ENCODE results near the gene PALMD.

Gene PALMD

DNA sequence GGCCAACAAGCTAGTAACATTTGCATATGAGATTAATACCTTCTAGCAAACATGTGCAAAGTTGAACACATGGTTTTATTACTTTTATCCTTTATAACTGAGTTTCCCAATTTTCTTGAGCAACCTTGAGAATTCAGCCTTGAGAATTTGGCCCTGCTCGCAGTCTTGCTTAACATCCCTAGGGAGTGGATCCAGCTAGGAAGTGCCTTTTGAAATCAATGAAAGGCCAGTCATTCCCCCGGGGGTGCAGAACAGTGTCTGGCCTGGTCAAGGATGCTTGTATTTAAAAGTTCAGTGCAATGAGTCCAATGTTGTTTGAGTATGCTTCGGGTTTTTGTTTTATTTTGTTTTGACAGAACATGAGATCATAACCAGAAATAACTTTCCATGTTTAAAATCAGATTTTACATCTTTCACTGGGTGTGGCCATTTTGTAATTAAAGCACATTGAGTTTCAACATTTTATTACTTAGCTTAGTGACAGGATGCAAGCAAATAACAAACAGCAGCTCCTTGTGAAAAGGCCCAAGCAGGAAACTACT lies 16.7 kb downstream of the PALMD start:
- Histone ChIP-seq H3K4me1 (ENCODE audit: control insufficient read depth, low read length) (no peaks in the 10 kb centered on the region), H3K9me2 (replicated peaks; ENCODE audit: control insufficient read depth, low read length) (no peaks in the 10 kb centered on the region), H3K27ac (ENCODE audit: low read depth, low read length) (no peak overlapping the region), H4K20me1 (ENCODE audit: control insufficient read depth, insufficient read depth, low read depth, low read length) (no peaks in the 10 kb centered on the region), H3K9me3 (ENCODE audit: control insufficient read depth, insufficient read depth, low read length) (no peaks in the 10 kb centered on the region), H3K36me3 (ENCODE audit: control insufficient read depth, low read length) (no peaks in the 10 kb centered on the region), H3K4me2 (ENCODE audit: low read length) (no peak overlapping the region), H3K27me3 (ENCODE audit: control insufficient read depth, low read length) (0 out of 2 replicates have a peak, but pooled peaks cover 4% of the 10 kb centered on the region), H3K79me2 (ENCODE audit: control insufficient read depth, low read length) (no peaks in the 10 kb centered on the region), H3K4me3 (ENCODE audit: low read length) (no peak overlapping the region), H3F3A (ENCODE audit: control insufficient read depth, insufficient read depth) (no peaks in the 10 kb centered on the region)
- no peak for TF ChIP-seq EZH2phosphoT487 (IDR thresholded peaks at IDR 0.05; ENCODE audit: borderline replicate concordance, low read length)
- TF ChIP-seq, protein P1, sequence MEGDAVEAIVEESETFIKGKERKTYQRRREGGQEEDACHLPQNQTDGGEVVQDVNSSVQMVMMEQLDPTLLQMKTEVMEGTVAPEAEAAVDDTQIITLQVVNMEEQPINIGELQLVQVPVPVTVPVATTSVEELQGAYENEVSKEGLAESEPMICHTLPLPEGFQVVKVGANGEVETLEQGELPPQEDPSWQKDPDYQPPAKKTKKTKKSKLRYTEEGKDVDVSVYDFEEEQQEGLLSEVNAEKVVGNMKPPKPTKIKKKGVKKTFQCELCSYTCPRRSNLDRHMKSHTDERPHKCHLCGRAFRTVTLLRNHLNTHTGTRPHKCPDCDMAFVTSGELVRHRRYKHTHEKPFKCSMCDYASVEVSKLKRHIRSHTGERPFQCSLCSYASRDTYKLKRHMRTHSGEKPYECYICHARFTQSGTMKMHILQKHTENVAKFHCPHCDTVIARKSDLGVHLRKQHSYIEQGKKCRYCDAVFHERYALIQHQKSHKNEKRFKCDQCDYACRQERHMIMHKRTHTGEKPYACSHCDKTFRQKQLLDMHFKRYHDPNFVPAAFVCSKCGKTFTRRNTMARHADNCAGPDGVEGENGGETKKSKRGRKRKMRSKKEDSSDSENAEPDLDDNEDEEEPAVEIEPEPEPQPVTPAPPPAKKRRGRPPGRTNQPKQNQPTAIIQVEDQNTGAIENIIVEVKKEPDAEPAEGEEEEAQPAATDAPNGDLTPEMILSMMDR (IDR thresholded peaks at IDR 0.05; ENCODE audit: low read depth, low read length, poor library complexity, severe bottlenecking) = no peak

DNA sequence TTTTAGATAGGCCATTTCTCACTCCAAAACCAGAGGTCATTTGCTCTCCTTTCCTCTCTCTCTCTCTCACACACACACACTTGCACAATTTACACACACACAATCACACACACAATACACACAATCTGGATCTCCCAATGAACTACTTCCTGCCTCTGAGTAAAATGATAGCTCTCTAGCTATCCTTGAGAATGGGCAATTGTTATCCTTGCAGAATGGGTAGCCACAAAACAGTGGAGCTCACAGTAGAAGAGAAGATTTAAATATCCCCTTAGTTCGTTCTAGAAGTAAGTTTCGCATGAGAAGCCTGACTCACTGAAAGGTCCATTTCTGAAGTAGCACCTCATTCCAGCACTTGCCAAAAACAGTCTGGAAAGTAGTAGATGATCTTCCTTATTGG lies 17.6 kb downstream of the PALMD start:
- Histone ChIP-seq H3K79me2 (ENCODE audit: control insufficient read depth, low read length) (no peaks in the 10 kb centered on the region), H3K36me3 (ENCODE audit: control insufficient read depth, low read length) (no peaks in the 10 kb centered on the region), H3F3A (ENCODE audit: control insufficient read depth, insufficient read depth) (no peaks in the 10 kb centered on the region), H3K4me3 (ENCODE audit: low read length) (no peak overlapping the region), H3K27me3 (ENCODE audit: control insufficient read depth, low read length) (peaks cover 6% of the 10 kb centered on the region; the same call in 1 of the 2 replicates), H3K9me3 (ENCODE audit: control insufficient read depth, insufficient read depth, low read length) (no peaks in the 10 kb centered on the region), H3K27ac (ENCODE audit: low read depth, low read length) (no peak overlapping the region), H4K20me1 (ENCODE audit: control insufficient read depth, insufficient read depth, low read depth, low read length) (no peaks in the 10 kb centered on the region), H3K4me2 (ENCODE audit: low read length) (no peak overlapping the region), H3K4me1 (ENCODE audit: control insufficient read depth, low read length) (no peaks in the 10 kb centered on the region), H3K9me2 (replicated peaks; ENCODE audit: control insufficient read depth, low read length) (no peaks in the 10 kb centered on the region)
- TF ChIP-seq, protein P1 (IDR thresholded peaks at IDR 0.05; ENCODE audit: low read depth, low read length, poor library complexity, severe bottlenecking) = no peak
- no peak for TF ChIP-seq EZH2phosphoT487 (IDR thresholded peaks at IDR 0.05; ENCODE audit: borderline replicate concordance, low read length)

DNA sequence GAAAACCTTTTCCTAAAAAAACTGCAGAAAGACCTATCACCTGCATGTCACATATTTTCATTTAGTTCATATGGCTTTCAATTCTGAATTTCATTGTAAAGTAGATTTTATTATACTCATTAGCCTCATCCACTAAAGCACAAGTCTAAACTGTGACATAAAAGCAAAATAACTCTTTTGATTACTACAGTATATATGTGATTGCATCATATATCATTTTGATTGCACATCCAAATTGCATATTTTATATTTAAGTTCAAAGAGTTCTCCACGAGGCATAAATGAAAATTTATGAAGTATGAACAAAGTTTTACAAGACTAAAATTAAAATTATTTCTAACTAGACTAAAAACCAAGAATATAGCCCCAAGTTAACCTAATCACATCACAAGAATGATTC lies 19.3 kb downstream of the PALMD start:
- Histone ChIP-seq H3K9me2 (replicated peaks; ENCODE audit: control insufficient read depth, low read length) (no peaks in the 10 kb centered on the region), H3K79me2 (ENCODE audit: control insufficient read depth, low read length) (no peaks in the 10 kb centered on the region), H3K27ac (ENCODE audit: low read depth, low read length) (no peak overlapping the region), H4K20me1 (ENCODE audit: control insufficient read depth, insufficient read depth, low read depth, low read length) (no peaks in the 10 kb centered on the region), H3K4me3 (ENCODE audit: low read length) (no peak overlapping the region), H3F3A (ENCODE audit: control insufficient read depth, insufficient read depth) (no peaks in the 10 kb centered on the region), H3K27me3 (ENCODE audit: control insufficient read depth, low read length) (peaks cover 12% of the 10 kb centered on the region; the same call in 1 of the 2 replicates), H3K4me1 (ENCODE audit: control insufficient read depth, low read length) (no peaks in the 10 kb centered on the region), H3K4me2 (ENCODE audit: low read length) (no peak overlapping the region), H3K36me3 (ENCODE audit: control insufficient read depth, low read length) (no peaks in the 10 kb centered on the region), H3K9me3 (ENCODE audit: control insufficient read depth, insufficient read depth, low read length) (no peaks in the 10 kb centered on the region)
- no peak for TF ChIP-seq EZH2phosphoT487 (IDR thresholded peaks at IDR 0.05; ENCODE audit: borderline replicate concordance, low read length)
- TF ChIP-seq, protein P1 (IDR thresholded peaks at IDR 0.05; ENCODE audit: low read depth, low read length, poor library complexity, severe bottlenecking) = no peak
